BLaER1 treated with 17β-estradiol and CSF1 and Interleukin-3, amounts not matched to agents 10 nM and 100 nM (cell line): Measurements from ENCODE around the gene MAD1L1.

Experiments used
- H3K27ac ChIP-seq, 11 experiments: shearing (Covaris generic); formaldehyde crosslinking; 2 replicates each; pipeline ENCODE4 v1.8.1; 2022
- H3K27me3 ChIP-seq, 11 experiments: shearing (Covaris generic); formaldehyde crosslinking; 2 replicates each; pipeline ENCODE4 v1.8.1; 2022
- H3K36me3 ChIP-seq, 11 experiments: shearing (Covaris generic); formaldehyde crosslinking; 2 replicates each; pipeline ENCODE4 v1.8.1; 2022
- H3K4me1 ChIP-seq, 10 experiments: shearing (Covaris generic); formaldehyde crosslinking; 2 replicates each; pipeline ENCODE4 v1.8.1; 2022
- H3K4me2 ChIP-seq, 11 experiments: shearing (Covaris generic); formaldehyde crosslinking; 2 replicates each; pipeline ENCODE4 v1.8.1; 2022
- H3K4me3 ChIP-seq, 10 experiments: shearing (Covaris generic); formaldehyde crosslinking; 2 replicates each; pipeline ENCODE4 v1.8.1; 2022
- H3K9ac ChIP-seq, 11 experiments: shearing (Covaris generic); formaldehyde crosslinking; 2 replicates each; pipeline ENCODE4 v1.8.1; 2022
- H3K9me3 ChIP-seq, 11 experiments: shearing (Covaris generic); formaldehyde crosslinking; replicated peaks in 1 of 11; 2 replicates each; pipeline ENCODE4 v1.8.1; 2022
- H4K20me1 ChIP-seq, 11 experiments: shearing (Covaris generic); formaldehyde crosslinking; 2 replicates each; pipeline ENCODE4 v1.8.1; 2022
- Cebpa-rat ChIP-seq, 11 experiments: shearing (Covaris generic); IDR thresholded peaks; 2 replicates each; pipeline ENCODE4 v1.8.1; 2022

MAD1L1 gene

GRCh38 chr7:2008101-2008935 lies 224.4 kb downstream of the MAD1L1 start:
- Histone ChIP-seq H3K36me3 (peaks cover 2 to 44% (median 22%) of the 10 kb centered on the region in 11 experiments; a peak in 17 of 22 replicates), H3K4me3 (no peak overlapping the region; a peak in 2 of 20 replicates), H3K27ac (peak overlapping the region in 2 of 11 experiments; percentile 23 to 34; a peak in 3 of 22 replicates), H4K20me1 (peaks cover 98 to 100% (median 100%) of the 10 kb centered on the region in 11 experiments), H3K4me2 (peak overlapping the region; percentile 60 to 93 (median 87)), H3K27me3 (peaks cover 0 to 75% (median 20%) of the 10 kb centered on the region in 11 experiments; a peak in 21 of 22 replicates), H3K9me3 (no peaks in the 10 kb centered on the region), H3K4me1 (peaks cover 45 to 100% (median 100%) of the 10 kb centered on the region in 10 experiments), H3K9ac (peak overlapping the region in 3 of 11 experiments; percentile 14 to 38 (median 37); a peak in 2 of 22 replicates)
- no peak for TF ChIP-seq Cebpa-rat (IDR thresholded peaks at IDR 0.05)

GRCh38 chr7:2007551-2007950 lies 225.2 kb downstream of the MAD1L1 start:
- Histone ChIP-seq H3K4me3 (no peak overlapping the region), H3K27ac (no peak overlapping the region), H3K36me3 (peaks cover 0 to 36% (median 16%) of the 10 kb centered on the region in 11 experiments; a peak in 14 of 22 replicates), H4K20me1 (peaks cover 98 to 100% (median 100%) of the 10 kb centered on the region in 11 experiments), H3K4me1 (peaks cover 45 to 100% (median 100%) of the 10 kb centered on the region in 10 experiments), H3K4me2 (peak overlapping the region; percentile 60 to 93 (median 87)), H3K27me3 (peaks cover 0 to 77% (median 20%) of the 10 kb centered on the region in 11 experiments; a peak in 21 of 22 replicates), H3K9ac (peak overlapping the region in 2 of 11 experiments; percentile 11 to 37; a peak in 2 of 22 replicates), H3K9me3 (no peaks in the 10 kb centered on the region)
- no peak for TF ChIP-seq Cebpa-rat (IDR thresholded peaks at IDR 0.05)

- Histone ChIP-seq H3K36me3 (peaks cover 0 to 34% (median 12%) of the 10 kb centered on the region in 11 experiments; a peak in 12 of 22 replicates), H3K9me3 (no peaks in the 10 kb centered on the region), H3K9ac (peak overlapping the region in 4 of 11 experiments; percentile 23 to 44 (median 34); a peak in 5 of 22 replicates), H3K27me3 (peaks cover 0 to 77% (median 20%) of the 10 kb centered on the region in 11 experiments; a peak in 21 of 22 replicates), H3K4me1 (peaks cover 45 to 100% (median 100%) of the 10 kb centered on the region in 10 experiments), H3K4me3 (no peak overlapping the region; a peak in 1 of 20 replicates), H3K4me2 (peak overlapping the region; percentile 16 to 93 (median 87); a peak in 19 of 22 replicates), H4K20me1 (peaks cover 98 to 100% (median 100%) of the 10 kb centered on the region in 11 experiments), H3K27ac (no peak overlapping the region)
- TF ChIP-seq Cebpa-rat (IDR thresholded peaks at IDR 0.05) = no peak
These were observed 225.8 kb downstream of the MAD1L1 start for GRCh38 chr7:2006921-2007381.

GRCh38 chr7:2006231-2006771 lies 226.4 kb downstream of the MAD1L1 start:
- no peak overlapping the region for H3K27ac ChIP-seq
- H3K36me3 ChIP-seq = peaks cover 0 to 34% (median 15%) of the 10 kb centered on the region in 11 experiments; a peak in 13 of 22 replicates
- H3K27me3 ChIP-seq = peaks cover 0 to 77% (median 14%) of the 10 kb centered on the region in 11 experiments; a peak in 20 of 22 replicates
- H3K4me1 ChIP-seq = peaks cover 47 to 100% (median 100%) of the 10 kb centered on the region in 10 experiments
- TF ChIP-seq Cebpa-rat (IDR thresholded peaks at IDR 0.05) = no peak
- peaks cover 98 to 100% (median 100%) of the 10 kb centered on the region in 11 experiments for H4K20me1 ChIP-seq
- H3K4me3 ChIP-seq = no peak overlapping the region; a peak in 1 of 20 replicates
- H3K4me2 ChIP-seq = peak overlapping the region; percentile 16 to 93 (median 87); a peak in 19 of 22 replicates
- H3K9ac ChIP-seq = peak overlapping the region in 4 of 11 experiments; percentile 23 to 44 (median 34); a peak in 5 of 22 replicates
- no peaks in the 10 kb centered on the region for H3K9me3 ChIP-seq

- no peaks in the 10 kb centered on the region for H3K9me3 ChIP-seq
These were observed 227.0 kb downstream of the MAD1L1 start for GRCh38 chr7:2005786-2006185.

GRCh38 chr7:2004841-2005725 lies 227.7 kb downstream of the MAD1L1 start:
- Histone ChIP-seq H3K27ac (no peak overlapping the region), H3K36me3 (peaks cover 0 to 34% (median 15%) of the 10 kb centered on the region in 11 experiments; a peak in 12 of 22 replicates), H3K4me3 (no peak overlapping the region), H3K4me2 (peak overlapping the region in 9 of 11 experiments; percentile 11 to 93 (median 88); a peak in 16 of 22 replicates), H3K27me3 (peaks cover 0 to 77% (median 2%) of the 10 kb centered on the region in 11 experiments; a peak in 11 of 22 replicates), H3K9ac (0 out of 22 replicates have a peak overlapping the region, but pooled peaks of 1 of the 11 experiments have one; percentile 39), H3K4me1 (peaks cover 52 to 100% (median 100%) of the 10 kb centered on the region in 10 experiments), H4K20me1 (peaks cover 98 to 100% (median 100%) of the 10 kb centered on the region in 11 experiments), H3K9me3 (no peaks in the 10 kb centered on the region)
- TF ChIP-seq Cebpa-rat (IDR thresholded peaks at IDR 0.05) = no peak

More at GRCh38 chr7:2005786-2006185, 227.0 kb downstream of the MAD1L1 start:
- Histone ChIP-seq H3K4me1 (peaks cover 52 to 100% (median 100%) of the 10 kb centered on the region in 10 experiments), H3K9ac (peak overlapping the region in 3 of 11 experiments; percentile 23 to 44 (median 39); a peak in 4 of 22 replicates), H3K4me2 (peak overlapping the region in 10 of 11 experiments; percentile 11 to 93 (median 88); a peak in 17 of 22 replicates), H4K20me1 (peaks cover 98 to 100% (median 100%) of the 10 kb centered on the region in 11 experiments), H3K27me3 (peaks cover 0 to 77% (median 9%) of the 10 kb centered on the region in 11 experiments; a peak in 18 of 22 replicates), H3K27ac (no peak overlapping the region), H3K4me3 (no peak overlapping the region), H3K36me3 (peaks cover 0 to 34% (median 15%) of the 10 kb centered on the region in 11 experiments; a peak in 12 of 22 replicates)
- TF ChIP-seq Cebpa-rat (IDR thresholded peaks at IDR 0.05) = no peak

- Histone ChIP-seq H3K27ac (no peak overlapping the region), H3K4me2 (peak overlapping the region in 9 of 11 experiments; percentile 26 to 93 (median 88); a peak in 16 of 22 replicates), H3K9ac (peak overlapping the region in 4 of 11 experiments; percentile 6 to 52 (median 27); a peak in 5 of 22 replicates), H3K27me3 (peaks cover 0 to 77% (median 0%) of the 10 kb centered on the region in 11 experiments; a peak in 9 of 22 replicates), H3K4me1 (peaks cover 52 to 100% (median 100%) of the 10 kb centered on the region in 10 experiments), H3K36me3 (peaks cover 0 to 34% (median 15%) of the 10 kb centered on the region in 11 experiments; a peak in 12 of 22 replicates), H3K4me3 (no peak overlapping the region; a peak in 1 of 20 replicates), H3K9me3 (no peaks in the 10 kb centered on the region), H4K20me1 (peaks cover 98 to 100% (median 100%) of the 10 kb centered on the region in 11 experiments)
- TF ChIP-seq Cebpa-rat (IDR thresholded peaks at IDR 0.05) = no peak
These were observed 228.6 kb downstream of the MAD1L1 start for GRCh38 chr7:2003931-2004812.
